A549 treated with DMSO at 1 μM for 4 hours (cell line): ENCODE data around the gene DLX1. TPM values are rescaled to one million over a fixed set of nuclear protein-coding genes. Genes with fewer than 3 reads are reported as not detected.

ENCODE experiments used
- total RNA-seq: library from RNA; stranded (reverse); fragments of 200-300 nt; extraction: Qiagen RNA extraction; gene quantifications from 5 replicates; pipeline ENCODE4 v1.2.3, GENCODE V29; 2022; ENCODE audit warnings: low read depth

DLX1 gene
- 3.6 to 4.2 TPM (median 3.9 TPM) in 5 replicates for total RNA-seq

GRCh38 chr2:172085460-172086159, at the start of gene DLX1:
DLX1 (plus strand) TSS chr2:172085507; CDS start chr2:172085678, 171 bp downstream.

GRCh38 chr2:172102391-172103359, 17.4 kb downstream of the DLX1 start, which contains the start of gene DLX2:
DLX2 (minus strand) TSS chr2:172102900; CDS start chr2:172102538, 362 bp downstream.

Other genes starting within 250 kb of the DLX1 start
- gene SLC25A12, start 191.3 kb upstream of the DLX1 start, total RNA-seq: 12.3 to 16.3 TPM (median 14.8 TPM) in 5 replicates
- 70.1 to 88.9 TPM (median 78.8 TPM) in 5 replicates for gene HAT1, start 163.0 kb upstream of the DLX1 start, total RNA-seq
- 2.7 to 3.2 TPM (median 3.0 TPM) in 5 replicates for gene METAP1D, start 85.6 kb upstream of the DLX1 start, total RNA-seq
- gene DLX2, start 17.4 kb downstream of the DLX1 start, total RNA-seq: 0.61 to 0.89 TPM (median 0.74 TPM) in 5 replicates